ENCODE data around the gene SRRM5.

SRRM5 gene

DNA sequence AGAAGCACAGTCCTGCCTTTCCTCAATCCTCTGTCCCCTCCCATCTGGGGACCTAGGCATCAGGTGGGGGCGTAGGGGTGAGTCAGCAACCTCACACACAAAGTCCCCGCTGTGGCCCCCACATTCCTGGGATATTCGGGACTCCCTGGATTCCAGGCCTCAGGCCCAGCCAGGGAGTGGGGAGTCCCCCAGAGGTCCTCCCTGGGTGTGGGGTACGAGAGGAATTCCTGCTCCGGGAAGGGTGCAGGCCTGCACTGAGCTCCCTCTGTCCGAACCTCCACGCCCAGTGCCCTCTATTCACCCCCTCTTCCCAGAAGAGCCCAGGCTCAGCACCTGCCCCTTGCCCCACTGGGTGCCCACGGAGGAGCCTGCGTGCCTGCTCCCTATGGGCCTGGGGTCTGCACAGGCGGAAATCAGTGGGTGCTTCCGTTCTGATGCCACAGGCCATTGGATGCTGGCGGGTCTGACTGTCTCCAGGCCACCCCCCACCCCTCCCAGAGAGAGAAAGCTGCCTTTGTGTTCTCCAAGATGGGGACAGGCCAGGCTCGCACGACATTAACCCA is 24.3 kb downstream of the SRRM5 start:
- no peak overlapping the region for H3K4me2 ChIP-seq (ENCODE audit: low read length)
- no peak overlapping the region for H3K4me3 ChIP-seq (ENCODE audit: low read length)
- no peak for TF ChIP-seq EZH2phosphoT487 (IDR thresholded peaks at IDR 0.05; ENCODE audit: borderline replicate concordance, low read length)
- TF ChIP-seq, protein P1, sequence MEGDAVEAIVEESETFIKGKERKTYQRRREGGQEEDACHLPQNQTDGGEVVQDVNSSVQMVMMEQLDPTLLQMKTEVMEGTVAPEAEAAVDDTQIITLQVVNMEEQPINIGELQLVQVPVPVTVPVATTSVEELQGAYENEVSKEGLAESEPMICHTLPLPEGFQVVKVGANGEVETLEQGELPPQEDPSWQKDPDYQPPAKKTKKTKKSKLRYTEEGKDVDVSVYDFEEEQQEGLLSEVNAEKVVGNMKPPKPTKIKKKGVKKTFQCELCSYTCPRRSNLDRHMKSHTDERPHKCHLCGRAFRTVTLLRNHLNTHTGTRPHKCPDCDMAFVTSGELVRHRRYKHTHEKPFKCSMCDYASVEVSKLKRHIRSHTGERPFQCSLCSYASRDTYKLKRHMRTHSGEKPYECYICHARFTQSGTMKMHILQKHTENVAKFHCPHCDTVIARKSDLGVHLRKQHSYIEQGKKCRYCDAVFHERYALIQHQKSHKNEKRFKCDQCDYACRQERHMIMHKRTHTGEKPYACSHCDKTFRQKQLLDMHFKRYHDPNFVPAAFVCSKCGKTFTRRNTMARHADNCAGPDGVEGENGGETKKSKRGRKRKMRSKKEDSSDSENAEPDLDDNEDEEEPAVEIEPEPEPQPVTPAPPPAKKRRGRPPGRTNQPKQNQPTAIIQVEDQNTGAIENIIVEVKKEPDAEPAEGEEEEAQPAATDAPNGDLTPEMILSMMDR (IDR thresholded peaks at IDR 0.05; ENCODE audit: low read depth, low read length, poor library complexity, severe bottlenecking): no peak
- H4K20me1 ChIP-seq (ENCODE audit: control insufficient read depth, insufficient read depth, low read depth, low read length): peaks cover 6% of the 10 kb centered on the region; the same call in 1 of the 2 replicates
- H3K9me2 ChIP-seq (replicated peaks; ENCODE audit: control insufficient read depth, low read length): no peaks in the 10 kb centered on the region
- H3K4me1 ChIP-seq (ENCODE audit: control insufficient read depth, low read length): peaks cover 25% of the 10 kb centered on the region
- no peaks in the 10 kb centered on the region for H3K79me2 ChIP-seq (ENCODE audit: control insufficient read depth, low read length)
- no peak overlapping the region for H3K27ac ChIP-seq (ENCODE audit: low read depth, low read length)
- peaks cover 43% of the 10 kb centered on the region for H3K27me3 ChIP-seq (ENCODE audit: control insufficient read depth, low read length)
- H3F3A ChIP-seq (ENCODE audit: control insufficient read depth, insufficient read depth): no peaks in the 10 kb centered on the region
- no peaks in the 10 kb centered on the region for H3K36me3 ChIP-seq (ENCODE audit: control insufficient read depth, low read length)
- no peaks in the 10 kb centered on the region for H3K9me3 ChIP-seq (ENCODE audit: control insufficient read depth, insufficient read depth, low read length)

DNA sequence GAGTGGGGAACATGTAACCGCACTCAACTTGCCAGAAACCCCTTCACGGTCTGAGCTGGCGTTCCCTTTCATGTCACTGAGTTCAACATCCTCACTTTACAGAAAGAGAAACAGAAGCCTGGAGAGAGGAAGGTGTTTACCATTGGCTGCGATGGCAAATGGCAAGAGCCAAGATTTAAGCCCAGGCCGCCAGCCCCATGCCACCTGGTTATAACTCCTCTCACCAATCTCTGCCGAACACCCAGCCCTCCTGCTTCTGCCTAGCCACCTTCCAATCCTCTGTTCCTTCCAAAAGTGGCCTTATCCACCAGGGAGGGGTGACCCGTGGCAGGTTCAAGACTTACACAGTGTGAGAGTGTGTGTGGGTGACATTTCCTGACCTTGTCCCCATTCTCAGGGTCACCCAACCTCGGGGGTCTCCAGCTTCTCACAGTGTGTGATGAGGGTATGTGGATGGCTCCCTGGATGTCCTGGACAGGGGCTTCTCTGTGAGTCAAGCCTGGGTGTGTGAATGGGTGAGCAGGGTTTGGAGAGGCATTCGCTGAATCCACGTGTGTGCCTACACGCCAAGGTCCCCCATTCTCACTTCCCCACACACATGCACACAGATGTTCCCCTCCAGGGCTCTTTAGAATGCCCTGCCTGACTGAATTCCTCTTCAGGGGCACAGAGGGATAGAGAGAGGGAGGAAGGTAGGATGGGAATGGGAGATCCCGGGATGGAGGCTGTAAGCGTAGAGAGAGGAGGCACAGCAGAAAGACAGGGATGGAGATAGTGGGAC is 26.5 kb downstream of the SRRM5 start:
- TF ChIP-seq, protein P1 (IDR thresholded peaks at IDR 0.05; ENCODE audit: low read depth, low read length, poor library complexity, severe bottlenecking): no peak
- no peak for TF ChIP-seq EZH2phosphoT487 (IDR thresholded peaks at IDR 0.05; ENCODE audit: borderline replicate concordance, low read length)
- Histone ChIP-seq H3K79me2 (ENCODE audit: control insufficient read depth, low read length) (no peaks in the 10 kb centered on the region), H3F3A (ENCODE audit: control insufficient read depth, insufficient read depth) (no peaks in the 10 kb centered on the region), H3K4me1 (ENCODE audit: control insufficient read depth, low read length) (peaks cover 25% of the 10 kb centered on the region), H3K4me3 (ENCODE audit: low read length) (peak overlapping the region; percentile 35; the same call in 1 of the 2 replicates), H3K4me2 (ENCODE audit: low read length) (no peak overlapping the region), H3K27me3 (ENCODE audit: control insufficient read depth, low read length) (peaks cover 53% of the 10 kb centered on the region), H4K20me1 (ENCODE audit: control insufficient read depth, insufficient read depth, low read depth, low read length) (peaks cover 6% of the 10 kb centered on the region; the same call in 1 of the 2 replicates), H3K9me2 (replicated peaks; ENCODE audit: control insufficient read depth, low read length) (no peaks in the 10 kb centered on the region), H3K36me3 (ENCODE audit: control insufficient read depth, low read length) (no peaks in the 10 kb centered on the region), H3K9me3 (ENCODE audit: control insufficient read depth, insufficient read depth, low read length) (no peaks in the 10 kb centered on the region), H3K27ac (ENCODE audit: low read depth, low read length) (no peak overlapping the region)

DNA sequence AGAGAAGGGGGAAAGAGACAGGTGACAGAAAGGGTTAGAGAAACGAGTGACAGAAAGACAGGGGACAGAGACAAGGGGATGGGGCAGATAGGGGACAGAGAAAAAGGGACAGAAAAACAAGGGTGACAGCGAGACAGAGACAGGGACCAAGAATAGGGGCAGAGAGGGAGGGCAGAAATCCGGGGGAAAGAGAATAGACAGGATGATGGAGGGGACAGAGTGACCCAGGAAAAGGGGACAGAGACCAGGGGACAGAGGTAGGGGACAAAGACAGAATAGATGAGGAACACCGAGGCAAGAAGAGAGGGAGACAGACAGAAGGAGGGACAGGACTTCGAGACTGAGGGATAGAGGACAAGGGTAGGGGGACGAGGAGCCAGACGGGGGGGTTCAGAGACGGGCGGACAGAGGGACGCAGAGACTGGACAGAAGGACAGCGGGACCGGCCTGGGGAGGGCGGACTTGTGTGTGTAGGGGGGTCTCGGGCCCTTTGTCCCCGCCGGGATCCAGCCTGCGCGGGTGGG is 27.2 kb downstream of the SRRM5 start:
- Histone ChIP-seq H3K9me2 (replicated peaks; ENCODE audit: control insufficient read depth, low read length) (no peaks in the 10 kb centered on the region), H3K9me3 (ENCODE audit: control insufficient read depth, insufficient read depth, low read length) (no peaks in the 10 kb centered on the region), H3K79me2 (ENCODE audit: control insufficient read depth, low read length) (no peaks in the 10 kb centered on the region), H4K20me1 (ENCODE audit: control insufficient read depth, insufficient read depth, low read depth, low read length) (peaks cover 6% of the 10 kb centered on the region; the same call in 1 of the 2 replicates), H3K27ac (ENCODE audit: low read depth, low read length) (no peak overlapping the region), H3F3A (ENCODE audit: control insufficient read depth, insufficient read depth) (no peaks in the 10 kb centered on the region), H3K4me2 (ENCODE audit: low read length) (peak overlapping the region; percentile 45; the same call in 1 of the 2 replicates), H3K27me3 (ENCODE audit: control insufficient read depth, low read length) (peaks cover 50% of the 10 kb centered on the region), H3K4me1 (ENCODE audit: control insufficient read depth, low read length) (peaks cover 25% of the 10 kb centered on the region), H3K36me3 (ENCODE audit: control insufficient read depth, low read length) (no peaks in the 10 kb centered on the region), H3K4me3 (ENCODE audit: low read length) (peak overlapping the region; percentile 35; the same call in 1 of the 2 replicates)
- TF ChIP-seq EZH2phosphoT487 (IDR thresholded peaks at IDR 0.05; ENCODE audit: borderline replicate concordance, low read length): no peak
- TF ChIP-seq, protein P1 (IDR thresholded peaks at IDR 0.05; ENCODE audit: low read depth, low read length, poor library complexity, severe bottlenecking): no peak

Data from DOHH2 (cell line).